GM19193 (cell line): ENCODE results near the gene PPP1R9A.

ENCODE experiments used
- POLR2A ChIP-seq: IDR thresholded peaks from 4 replicates; pipeline ENCODE4 v1.6.1; 2011; ENCODE audit not compliant: insufficient read depth, insufficient read length; ENCODE audit errors: extremely low read depth

The PPP1R9A gene

DNA sequence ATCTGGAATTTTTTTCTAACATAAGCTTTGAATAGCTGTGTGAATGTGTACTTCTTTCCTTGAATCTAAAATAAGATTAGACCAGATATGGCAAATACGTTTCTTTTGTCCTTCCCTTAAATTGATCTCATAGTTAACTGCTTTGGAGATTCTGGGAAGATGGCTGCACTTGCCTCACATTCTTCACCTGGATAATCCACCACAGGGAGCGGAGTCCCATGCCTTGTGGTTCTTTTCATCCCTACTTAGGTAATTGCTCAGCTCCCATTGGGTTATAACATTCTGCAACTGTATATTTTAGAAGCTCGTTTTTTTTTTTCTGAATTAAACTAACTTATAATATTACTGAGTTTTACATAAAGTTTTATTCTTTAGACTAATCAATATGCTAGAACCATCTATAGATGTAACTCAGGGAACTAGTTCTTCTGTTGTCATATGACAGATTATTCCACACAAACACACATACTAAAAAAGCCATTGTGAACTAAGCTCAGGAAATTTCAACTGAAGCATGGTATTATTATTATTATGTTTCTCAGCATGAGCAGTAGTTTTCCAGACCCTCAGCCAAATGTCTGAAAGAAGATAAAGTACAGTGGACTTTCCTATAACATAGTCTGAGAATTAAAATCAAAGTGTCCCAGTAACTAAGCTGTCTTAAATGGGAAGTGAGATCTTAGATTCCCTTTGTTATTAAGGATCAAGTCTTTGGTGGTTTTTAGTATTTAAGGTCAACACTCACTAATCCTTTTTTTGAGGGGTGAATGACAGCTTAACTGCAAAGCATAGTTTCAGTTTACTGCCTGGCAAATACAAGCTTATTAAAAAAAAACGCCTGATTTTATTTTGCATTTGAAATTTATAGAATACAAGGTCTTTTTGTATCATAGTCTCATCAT, 182.3 kb downstream of the PPP1R9A start:
- TF ChIP-seq POLR2A = no peak

DNA sequence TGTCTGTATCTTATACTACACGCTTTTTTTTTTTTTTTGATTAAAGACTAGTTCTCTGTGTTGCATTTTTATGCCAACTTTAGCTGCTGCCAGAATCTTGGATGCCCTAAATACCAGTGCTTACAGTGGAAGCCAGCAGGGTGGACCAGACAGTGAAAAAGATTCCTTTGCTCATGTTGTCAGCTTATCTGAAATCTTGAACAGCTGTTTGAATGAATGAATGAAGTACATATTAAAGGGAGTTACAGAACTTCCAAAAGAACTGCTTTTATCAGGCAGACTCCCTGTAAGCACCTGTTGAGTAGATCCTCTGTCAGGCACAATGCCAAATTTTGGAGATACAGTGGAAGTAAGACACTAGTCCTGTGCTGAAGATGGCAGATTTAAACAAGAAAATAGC, 184.9 kb downstream of the PPP1R9A start:
- no peak for TF ChIP-seq POLR2A

DNA sequence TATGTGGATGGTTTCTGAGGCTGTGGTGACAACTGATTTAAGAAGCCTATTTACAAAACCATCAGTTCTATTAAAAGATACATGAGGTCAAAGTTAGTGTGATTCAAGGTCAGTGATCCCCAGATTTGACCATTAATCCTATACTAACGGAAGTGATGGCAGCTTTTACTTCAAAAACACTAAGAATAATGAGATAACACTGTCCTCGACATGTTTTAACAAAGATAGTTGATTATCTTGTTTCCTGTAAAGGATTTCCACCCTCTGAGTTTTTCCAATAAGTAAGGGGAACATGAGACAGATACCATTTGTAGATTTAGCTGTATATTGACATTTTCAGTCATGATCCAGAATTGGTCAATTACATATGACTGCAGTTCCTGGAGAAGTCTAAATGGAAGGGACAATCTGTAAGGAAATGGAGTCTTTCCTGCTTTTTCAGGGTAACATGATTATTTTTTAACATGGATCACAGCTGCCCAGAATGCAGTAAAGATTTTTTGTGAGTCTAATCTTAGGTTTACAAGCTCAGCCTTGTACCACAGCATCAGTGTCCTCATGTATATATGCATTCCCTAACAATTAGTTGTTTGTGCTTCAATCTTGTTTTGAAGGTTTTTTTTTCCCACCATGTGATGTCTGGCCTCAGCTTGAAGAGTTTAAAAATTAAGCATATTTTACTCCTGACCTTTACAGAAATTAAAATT, 188.0 kb downstream of the PPP1R9A start:
- TF ChIP-seq POLR2A = no peak

- no peak for TF ChIP-seq POLR2A
Measured at GRCh38 chr7:95095966-95096540, 188.7 kb downstream of the PPP1R9A start.

- TF ChIP-seq POLR2A = no peak
Measured at GRCh38 chr7:95097291-95097690, 189.9 kb downstream of the PPP1R9A start.

DNA sequence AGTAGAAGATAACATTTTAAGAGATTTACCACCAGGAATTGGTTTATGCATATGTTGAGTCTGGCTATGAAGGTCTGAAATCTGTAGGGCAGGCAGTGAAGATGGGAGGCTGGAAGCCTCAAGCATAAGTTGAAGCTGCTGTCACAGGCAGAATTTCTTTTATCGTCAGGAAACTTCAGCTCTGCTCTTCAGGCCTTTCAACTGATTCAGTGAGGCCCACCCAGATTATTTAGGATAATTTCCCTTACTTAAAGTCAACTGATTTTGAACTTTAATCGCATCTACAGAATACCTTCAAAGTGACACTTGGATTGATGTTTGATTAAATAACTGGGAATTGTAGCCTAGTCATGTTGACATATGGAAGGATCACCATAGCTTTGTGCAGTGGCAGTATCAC, 190.5 kb downstream of the PPP1R9A start:
- no peak for TF ChIP-seq POLR2A

DNA sequence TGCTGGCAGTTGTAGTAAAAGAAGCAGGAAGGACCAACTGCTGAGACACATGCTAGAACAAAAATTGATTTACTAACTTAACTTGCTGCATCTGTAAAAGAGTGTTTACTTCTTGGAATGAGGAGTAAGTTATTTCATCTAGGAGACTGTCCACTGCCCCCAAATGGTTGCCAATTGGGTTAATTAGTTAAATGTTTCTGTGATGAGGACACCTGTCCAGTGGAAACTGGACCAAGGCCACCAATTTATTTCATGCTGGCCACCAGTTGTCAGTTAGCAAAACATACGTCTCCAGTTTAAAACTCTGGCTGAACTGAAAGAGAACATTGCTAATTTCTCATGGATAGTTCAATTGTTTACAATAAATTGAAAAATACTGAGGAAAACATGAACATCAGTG, 191.7 kb downstream of the PPP1R9A start:
- no peak for TF ChIP-seq POLR2A

DNA sequence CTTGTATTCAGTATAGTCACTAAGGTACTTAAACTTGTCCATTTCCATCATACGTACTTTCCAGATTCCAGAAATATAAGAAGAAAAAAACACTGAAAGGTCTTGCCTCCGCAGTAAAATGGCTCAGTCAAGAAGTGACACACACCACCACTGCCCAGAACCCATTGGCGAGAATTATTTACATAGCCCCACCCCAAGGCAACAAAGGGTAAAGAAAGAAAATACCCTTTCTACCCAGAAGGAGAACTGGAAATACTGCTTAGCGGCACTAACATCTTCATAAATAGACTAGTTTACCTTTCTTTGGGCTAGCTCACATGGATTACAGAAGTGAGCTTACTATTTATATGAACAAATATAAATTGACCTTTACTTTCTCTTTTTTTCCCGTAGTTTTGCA, 194.0 kb downstream of the PPP1R9A start:
- no peak for TF ChIP-seq POLR2A

GRCh38 chr7:95102662-95103061, 195.3 kb downstream of the PPP1R9A start:
- TF ChIP-seq POLR2A = no peak

- TF ChIP-seq POLR2A = no peak
Measured at GRCh38 chr7:95104739-95105138, 197.3 kb downstream of the PPP1R9A start.

GRCh38 chr7:95105627-95106026, 198.2 kb downstream of the PPP1R9A start:
- TF ChIP-seq POLR2A = no peak

- TF ChIP-seq POLR2A = no peak
Measured at GRCh38 chr7:95106401-95106800, 199.0 kb downstream of the PPP1R9A start.

GRCh38 chr7:95110707-95111106, 203.3 kb downstream of the PPP1R9A start:
- no peak for TF ChIP-seq POLR2A

DNA sequence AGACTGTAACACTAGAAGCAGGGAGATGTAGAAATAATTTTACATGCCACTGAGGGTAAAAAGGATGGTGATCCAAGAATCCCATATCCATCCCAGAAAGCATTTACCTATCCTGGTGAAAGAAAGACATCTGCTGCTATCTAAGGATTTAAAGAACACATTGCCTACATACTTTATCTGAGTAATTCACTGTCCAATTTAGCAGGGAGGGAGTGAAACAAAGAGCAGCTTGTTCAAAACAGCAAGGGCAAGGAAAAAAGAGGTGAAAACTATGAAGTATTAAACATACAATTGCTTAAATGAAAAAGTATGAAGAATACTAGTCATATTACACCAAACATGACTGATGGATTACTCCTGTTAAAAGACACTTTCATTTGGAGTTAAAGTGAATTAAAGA, 206.2 kb downstream of the PPP1R9A start:
- no peak for TF ChIP-seq POLR2A

DNA sequence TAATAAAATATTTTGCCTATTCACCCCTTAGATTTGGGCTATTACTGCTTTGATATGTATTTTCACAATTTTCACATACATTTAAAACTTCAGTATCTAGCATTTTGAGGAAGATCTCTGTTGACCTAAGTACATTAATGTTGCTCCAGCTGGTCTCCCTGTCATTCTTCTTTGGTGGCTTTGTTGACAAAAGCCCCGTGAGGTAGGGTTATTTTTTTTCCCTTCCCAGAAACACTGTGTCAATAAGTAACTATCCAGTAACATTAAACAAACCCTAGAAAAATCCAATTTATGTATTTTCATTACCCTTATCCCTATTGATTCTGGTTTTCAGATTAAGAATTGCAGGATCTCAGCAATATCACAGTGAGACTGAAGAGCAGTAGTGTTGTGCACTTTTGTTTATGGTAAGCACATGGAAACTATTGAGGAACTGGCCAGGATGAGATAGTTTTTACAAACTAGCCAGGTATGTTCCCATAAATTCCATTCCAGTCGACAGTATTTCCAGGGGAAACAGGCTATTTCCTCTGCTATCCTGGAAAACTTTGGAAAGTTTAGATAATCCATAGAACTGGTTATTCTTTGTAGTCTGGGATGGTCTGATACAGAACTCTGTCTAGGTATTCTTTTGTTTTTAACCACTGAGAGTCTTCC, 218.8 kb downstream of the PPP1R9A start:
- TF ChIP-seq POLR2A = no peak
